GM10248 (cell line): Measurements from ENCODE around the gene GYS1.

ENCODE experiments used
- CTCF ChIA-PET: fragments of 300-600 bp; sonication (Branson Sonifier 250); formaldehyde crosslinking; extraction: SDS; loops from one replicate; lab custom pipeline; 2021; ENCODE audit warnings: antibody characterized with exemption; lab: Yijun Ruan, JAX
- POLR2A ChIA-PET: fragments of 350-650 bp; sonication (Branson Sonifier 250); formaldehyde crosslinking; extraction: SDS; loops from one replicate; lab custom pipeline; 2020; ENCODE audit warnings: antibody characterized with exemption; lab: Yijun Ruan, JAX
- DNase-seq: peaks from one replicate; pipeline ENCODE4 v3.0.0; 2012; ENCODE audit errors: extremely low spot score
- TF ChIP-seq, protein P1 (sequence below): IDR thresholded peaks from 2 replicates; pipeline ENCODE4 v1.5.1; 2012; ENCODE audit warnings: mild to moderate bottlenecking, low read depth; ENCODE audit errors: extremely low read depth, missing control alignments, control extremely low read depth

Gene GYS1

DNA sequence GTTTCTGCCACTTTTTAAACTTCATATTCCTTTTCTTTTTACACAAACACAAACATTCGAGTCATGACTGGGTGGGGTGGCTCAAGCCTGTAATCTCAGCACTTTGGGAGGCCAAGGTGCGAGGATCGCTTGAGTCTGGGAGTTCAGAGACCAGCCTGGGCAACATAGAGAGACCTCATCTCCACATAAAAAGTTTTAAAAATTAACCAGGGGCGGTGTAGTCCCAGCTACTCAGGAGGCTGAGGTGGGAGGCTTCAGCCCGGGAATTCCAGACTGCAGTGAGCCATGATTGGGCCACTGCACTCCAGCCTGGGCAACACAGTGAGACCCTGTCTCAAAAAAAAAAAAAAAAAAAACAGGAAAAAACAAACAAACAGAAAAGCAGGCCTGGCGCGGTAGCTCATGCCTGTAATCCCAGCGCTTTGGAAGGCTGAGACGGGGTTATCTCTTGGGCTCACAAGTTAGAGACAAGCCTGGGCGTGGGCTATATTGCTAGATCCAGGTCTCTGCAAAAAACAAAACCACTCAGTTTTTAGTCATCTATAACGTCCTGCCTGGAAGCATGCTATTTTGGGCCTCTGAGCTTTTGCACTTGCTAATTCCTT is 39.0 kb downstream of the GYS1 start:
- POLR2A ChIA-PET: interaction anchor here (0.6 to 3.9 kb wide), 6 partner anchors 10 to 78 kb away, joined by 3 to 14 read pairs (median 4); partner anchors contain the start of gene FTL
- CTCF ChIA-PET: interaction anchor here (1.0 to 2.1 kb wide), 4 partner anchors 10 to 46 kb away, joined by 3 to 11 read pairs (median 4); no protein-coding TSS in a partner anchor
- TF ChIP-seq, protein P1, sequence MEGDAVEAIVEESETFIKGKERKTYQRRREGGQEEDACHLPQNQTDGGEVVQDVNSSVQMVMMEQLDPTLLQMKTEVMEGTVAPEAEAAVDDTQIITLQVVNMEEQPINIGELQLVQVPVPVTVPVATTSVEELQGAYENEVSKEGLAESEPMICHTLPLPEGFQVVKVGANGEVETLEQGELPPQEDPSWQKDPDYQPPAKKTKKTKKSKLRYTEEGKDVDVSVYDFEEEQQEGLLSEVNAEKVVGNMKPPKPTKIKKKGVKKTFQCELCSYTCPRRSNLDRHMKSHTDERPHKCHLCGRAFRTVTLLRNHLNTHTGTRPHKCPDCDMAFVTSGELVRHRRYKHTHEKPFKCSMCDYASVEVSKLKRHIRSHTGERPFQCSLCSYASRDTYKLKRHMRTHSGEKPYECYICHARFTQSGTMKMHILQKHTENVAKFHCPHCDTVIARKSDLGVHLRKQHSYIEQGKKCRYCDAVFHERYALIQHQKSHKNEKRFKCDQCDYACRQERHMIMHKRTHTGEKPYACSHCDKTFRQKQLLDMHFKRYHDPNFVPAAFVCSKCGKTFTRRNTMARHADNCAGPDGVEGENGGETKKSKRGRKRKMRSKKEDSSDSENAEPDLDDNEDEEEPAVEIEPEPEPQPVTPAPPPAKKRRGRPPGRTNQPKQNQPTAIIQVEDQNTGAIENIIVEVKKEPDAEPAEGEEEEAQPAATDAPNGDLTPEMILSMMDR: no peak
- DNase-seq: no peak

DNA sequence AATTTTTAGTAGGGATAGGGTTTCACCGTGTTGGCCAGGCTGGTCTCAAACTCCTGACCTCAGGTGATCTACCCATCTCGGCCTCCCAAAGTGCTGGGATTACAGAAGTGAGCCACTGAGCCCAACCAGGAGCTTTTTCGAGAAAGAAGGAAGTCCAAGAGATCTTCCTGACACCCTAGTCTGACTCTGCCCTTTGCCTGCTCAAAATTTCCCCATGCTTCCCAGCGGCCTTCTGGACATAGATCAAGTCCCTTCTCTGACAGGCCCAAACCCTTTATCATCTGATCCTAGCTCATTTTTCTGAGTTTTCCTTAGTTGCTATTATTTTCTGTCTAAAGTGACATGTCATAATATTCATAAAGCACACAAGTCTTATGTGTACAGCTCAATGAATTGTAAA is 40.0 kb downstream of the GYS1 start:
- POLR2A ChIA-PET: interaction anchor here (0.8 to 3.9 kb wide), 4 partner anchors 11 to 81 kb away, joined by 3 to 14 read pairs (median 4); partner anchors contain the start of genes FTL and PPP1R15A
- no peak for DNase-seq
- CTCF ChIA-PET: interaction anchor here (0.7 to 1.7 kb wide), 8 partner anchors 9 to 165 kb away, joined by 3 to 5 read pairs (median 3); partner anchors contain the start of genes GYS1 and RUVBL2
- TF ChIP-seq, protein P1: no peak

DNA sequence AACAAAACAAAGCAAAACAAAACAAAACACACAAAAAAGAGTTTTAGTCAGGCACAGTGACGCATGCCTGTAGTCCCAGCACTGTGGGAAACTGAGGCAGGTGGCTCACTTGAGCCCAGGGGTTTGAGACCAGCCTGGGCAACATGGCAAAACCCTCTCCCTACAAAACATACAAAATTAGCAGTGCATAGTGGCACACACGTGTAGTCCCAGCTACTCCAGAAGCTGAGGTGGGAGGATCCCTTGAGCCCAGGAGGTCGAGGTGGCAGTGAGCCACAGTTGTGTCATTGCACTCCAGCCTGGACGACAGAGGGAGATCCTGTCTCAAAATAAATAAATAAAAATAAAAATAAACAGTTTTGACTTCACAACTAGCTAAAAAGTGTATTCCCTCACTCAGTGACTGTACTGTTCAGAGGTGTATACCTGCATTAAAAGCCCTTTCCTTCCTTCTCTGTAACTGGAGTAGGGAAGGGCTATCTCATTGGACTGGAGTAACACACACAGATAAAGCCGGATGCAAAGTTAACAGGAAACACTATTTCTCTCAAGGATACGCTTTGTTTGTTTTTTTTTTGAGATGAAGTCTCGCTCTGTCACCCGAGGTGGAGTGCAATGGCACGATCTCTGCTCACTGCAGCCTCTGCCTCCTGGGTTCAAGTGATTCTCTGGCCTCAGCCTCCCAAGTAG is 42.1 kb downstream of the GYS1 start:
- ChIA-PET POLR2A (interaction anchor here (1.2 to 2.8 kb wide), 2 partner anchors 11 to 55 kb away, joined by 4 to 5 read pairs; no protein-coding TSS in a partner anchor), CTCF (interaction anchor here (1.0 kb wide), 1 partner anchor 8 kb away, joined by 3 read pairs; no protein-coding TSS in a partner anchor)
- no peak for DNase-seq
- TF ChIP-seq, protein P1: no peak

DNA sequence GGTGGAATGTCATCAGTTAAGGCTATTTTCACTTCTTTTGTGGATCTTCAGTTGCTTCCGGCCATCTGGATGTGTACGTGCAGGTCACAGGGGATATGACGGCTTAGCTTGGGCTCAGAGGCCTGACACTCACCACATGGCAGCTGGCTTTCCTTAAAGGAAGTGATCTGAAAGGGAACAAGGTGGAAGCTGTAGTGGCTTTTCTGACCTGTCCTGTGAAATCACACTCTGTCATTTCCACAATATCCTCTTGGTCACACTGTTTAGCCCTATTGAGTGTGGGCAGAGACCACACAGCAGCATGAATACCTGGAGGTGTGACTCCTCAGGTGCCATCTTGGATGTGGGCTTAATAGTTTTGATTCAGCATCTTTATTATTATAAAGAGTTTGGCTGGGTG is 43.0 kb downstream of the GYS1 start:
- CTCF ChIA-PET: no interaction called here
- POLR2A ChIA-PET: interaction anchor here (2.8 kb wide), 1 partner anchor 12 kb away, joined by 5 read pairs; no protein-coding TSS in a partner anchor
- no peak for DNase-seq
- TF ChIP-seq, protein P1: no peak

GRCh38 chr19:48947258-48947542 is 45.9 kb downstream of the GYS1 start:
- CTCF ChIA-PET: no interaction called here

More at GRCh38 chr19:48947258-48947542, 45.9 kb downstream of the GYS1 start:
- TF ChIP-seq, protein P1: no peak
- POLR2A ChIA-PET: interaction anchor here (0.5 kb wide), 1 partner anchor 497 kb away, joined by 3 read pairs; no protein-coding TSS in a partner anchor
- no peak for DNase-seq
